HG03159 (cell line): ENCODE measurements around the gene SMIM21.

Source experiments
- ATAC-seq: cut with Tn5 transposase; IDR thresholded peaks from one replicate; pipeline ENCODE4 v1.9.1; 2021; ENCODE audit warnings: mild to moderate bottlenecking, moderate library complexity; ENCODE audit not compliant: unreplicated experiment

The SMIM21 gene

DNA sequence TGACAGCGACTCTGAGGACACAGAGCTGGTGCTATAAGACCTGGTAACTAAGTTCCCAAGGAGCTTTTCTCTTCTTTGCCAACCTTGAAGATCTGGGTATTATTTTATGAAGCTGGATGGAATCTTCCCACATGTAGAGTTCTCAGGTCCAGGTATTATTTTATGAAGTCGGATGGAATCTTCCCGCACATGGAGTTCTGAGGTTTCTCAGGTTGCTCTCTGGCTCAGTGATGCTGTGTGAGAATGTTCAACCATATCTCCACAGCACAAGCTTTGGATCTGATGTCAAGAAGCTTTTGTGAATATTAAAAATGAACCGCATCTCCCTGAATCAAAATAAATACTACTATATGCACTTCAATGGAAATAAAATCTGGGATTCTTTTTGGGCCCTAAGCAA, at the start of gene SMIM21:
Gene SMIM21, minus strand, starts transcription at position 101 of the 400 bp plus-strand sequence. CDS start 140 bp downstream, outside the sequence.
- no peak for ATAC-seq

DNA sequence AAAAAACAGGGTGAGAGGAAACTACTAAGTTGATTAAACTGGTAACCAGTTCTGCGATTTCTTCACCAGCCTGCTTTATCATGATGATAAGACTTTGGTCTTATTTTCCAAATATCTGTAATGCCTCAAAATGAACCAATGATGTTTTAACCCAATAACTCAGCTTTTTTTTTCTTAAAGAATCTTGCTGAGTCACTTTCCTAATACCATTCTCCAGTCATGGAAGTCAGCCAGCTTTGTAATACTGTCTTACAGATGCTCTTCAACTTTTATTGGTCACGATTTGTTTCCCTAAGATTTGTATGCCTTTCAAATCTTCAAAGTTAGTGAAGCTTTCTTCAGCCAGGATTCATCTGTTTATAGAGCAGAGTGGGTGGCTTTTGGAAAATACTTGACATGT, 47.7 kb upstream of the SMIM21 start:
- ATAC-seq, result no peak

DNA sequence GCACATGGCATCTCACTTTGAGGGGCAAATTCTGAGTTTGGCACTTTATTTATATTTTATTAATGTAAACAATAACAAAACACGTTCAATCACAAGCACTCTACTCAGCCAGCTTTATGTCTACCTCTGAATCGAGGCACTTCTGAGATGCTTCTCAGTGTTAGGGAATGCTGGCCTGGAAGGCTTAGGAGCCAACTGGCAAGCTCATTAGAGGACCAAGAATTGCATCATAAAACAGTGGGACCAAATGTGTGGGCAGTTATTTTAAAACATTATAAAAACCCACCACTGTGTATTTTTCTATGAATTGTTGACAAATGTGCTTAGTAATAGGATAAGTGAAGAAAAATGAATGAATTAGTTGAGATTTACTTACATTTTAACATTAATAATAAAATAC, 46.8 kb upstream of the SMIM21 start:
- ATAC-seq, result no peak

DNA sequence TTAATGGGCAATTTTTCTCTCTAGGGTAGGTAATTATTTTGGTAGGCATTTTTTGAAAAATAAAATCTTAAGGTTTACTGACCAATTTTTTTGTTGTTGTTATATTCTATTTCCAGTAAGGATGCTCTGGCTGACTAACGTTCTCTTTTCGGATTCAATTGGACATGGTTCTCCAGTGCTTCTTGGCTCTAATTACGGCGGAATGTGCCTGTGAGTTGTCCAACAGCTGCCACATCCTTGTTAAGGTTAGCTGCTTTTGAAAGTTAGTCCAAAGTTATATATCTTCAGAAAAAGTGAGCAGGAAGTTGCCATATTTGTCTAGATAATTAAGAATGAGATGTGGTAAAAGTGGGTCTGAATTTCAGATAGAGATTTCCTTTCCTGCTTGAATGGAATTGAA, 45.8 kb upstream of the SMIM21 start:
- ATAC-seq, result no peak

DNA sequence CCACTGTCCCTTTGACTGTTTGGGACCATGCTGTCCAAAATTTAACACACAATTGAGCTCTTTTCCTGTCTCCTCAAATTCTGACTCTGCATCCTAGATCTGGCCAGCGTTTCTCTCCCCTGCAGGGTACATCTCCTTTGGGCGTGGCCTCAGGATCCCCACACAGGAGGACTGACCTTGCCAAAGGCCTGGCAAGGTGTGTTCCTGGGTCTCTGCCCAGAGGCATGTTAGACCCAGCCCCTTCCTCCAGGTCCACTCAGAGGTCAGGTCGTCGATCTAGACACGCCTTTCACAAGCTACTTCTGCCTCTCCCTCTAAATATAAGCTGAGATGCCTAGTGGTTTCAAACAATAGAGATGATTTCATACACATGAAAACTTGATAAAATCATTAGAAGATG, 45.4 kb upstream of the SMIM21 start:
- no peak for ATAC-seq

DNA sequence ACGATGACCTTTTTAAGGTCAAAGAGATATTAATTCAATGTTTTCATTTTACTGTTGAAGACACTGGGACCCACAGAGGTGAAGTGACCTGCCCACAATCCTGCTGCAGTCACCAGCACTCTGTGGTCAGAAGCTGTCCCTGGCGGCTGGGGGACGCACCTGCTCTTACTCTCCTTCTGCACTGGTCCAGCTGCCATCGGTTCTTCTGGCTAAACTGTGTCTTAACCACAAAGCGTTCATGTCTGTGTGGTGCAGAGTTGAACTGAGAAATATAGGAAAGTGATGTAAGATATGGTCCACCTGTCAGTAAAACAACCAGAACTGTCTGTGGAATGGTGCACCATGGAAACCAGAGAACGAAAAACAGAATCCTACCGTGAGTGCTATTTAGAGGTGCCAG, 44.9 kb upstream of the SMIM21 start:
- ATAC-seq, result no peak

DNA sequence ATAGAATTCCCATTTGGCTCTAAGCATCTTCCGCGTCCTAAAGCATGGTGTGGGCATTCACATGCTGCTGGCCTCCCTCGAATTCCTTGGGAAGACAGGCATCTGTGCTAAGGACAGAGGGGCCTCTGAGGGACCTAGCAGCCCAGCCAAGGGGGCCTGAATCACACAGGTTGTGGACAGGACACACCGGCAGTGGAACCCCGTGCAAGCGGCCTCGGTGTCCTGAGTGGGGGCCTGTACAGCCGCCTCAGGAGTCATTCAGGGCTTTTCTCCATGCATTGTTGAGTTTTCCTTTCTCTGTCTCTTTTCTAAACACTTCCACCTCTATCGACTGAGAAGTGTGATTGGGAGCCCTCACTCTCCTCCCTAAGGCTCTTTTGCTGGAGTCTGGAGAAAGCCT, 44.3 kb upstream of the SMIM21 start:
- ATAC-seq, result no peak

DNA sequence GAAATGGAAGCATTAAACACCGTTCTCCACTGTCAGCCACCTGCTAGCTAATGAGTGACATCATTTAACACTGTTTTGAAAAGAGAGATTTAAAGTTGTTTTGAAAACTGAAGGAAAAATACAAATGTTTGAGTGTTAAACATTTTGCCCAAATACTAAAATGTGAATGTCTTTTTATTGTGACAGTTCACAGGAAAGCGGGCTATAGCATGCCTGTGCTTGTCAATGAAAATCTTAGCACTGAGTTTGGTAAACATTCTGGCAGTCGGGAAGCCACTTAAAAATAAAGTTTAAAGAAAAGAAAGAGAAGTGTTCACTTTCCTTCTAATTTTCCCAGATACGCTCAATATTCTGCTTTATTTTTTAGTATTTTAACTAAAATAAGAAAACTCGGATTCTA, 40.3 kb upstream of the SMIM21 start:
- no peak for ATAC-seq

DNA sequence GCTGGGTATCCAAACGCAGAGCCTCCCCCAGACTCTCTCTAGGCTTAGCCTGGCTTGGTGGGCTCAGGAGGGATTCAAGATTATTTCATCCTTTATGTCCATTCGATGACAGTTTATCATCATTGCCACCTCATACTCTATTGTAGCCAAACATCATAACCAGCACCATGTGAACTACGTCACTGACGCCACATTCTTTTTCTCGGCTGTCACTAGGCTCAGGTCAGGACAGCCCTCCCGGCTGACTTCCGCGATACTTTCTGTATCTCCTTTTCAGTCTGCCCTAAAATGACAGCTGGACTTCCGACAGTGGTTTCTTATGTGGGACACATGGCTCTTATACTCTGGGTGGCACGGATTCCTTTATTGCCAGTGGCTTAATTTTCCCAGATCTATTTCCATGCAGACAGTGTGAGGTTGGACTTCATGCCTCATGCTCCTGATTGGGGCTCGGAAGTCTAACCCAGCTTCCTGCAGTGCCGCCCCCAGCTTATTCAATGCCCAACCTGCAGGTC, 39.8 kb upstream of the SMIM21 start:
- no peak for ATAC-seq

DNA sequence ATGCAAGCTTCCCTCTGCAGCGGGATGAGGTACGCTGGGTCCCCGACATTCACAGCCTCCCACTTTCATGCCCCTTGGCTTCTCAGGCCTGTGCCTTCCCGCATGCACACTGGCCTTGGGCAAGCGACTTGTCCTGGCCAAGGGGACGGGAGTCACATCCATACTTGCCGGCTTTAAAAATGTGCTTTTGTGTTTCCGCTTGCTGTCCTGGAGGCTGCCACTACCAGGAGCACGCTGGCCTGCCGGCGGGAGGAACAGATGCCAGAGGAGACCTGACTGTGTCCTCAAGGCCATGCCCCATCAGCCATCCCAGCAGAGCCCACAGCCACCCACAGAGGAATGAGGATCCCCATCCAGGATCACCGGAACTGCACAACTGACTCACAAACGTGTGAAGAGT, 36.9 kb upstream of the SMIM21 start:
- ATAC-seq, result no peak

DNA sequence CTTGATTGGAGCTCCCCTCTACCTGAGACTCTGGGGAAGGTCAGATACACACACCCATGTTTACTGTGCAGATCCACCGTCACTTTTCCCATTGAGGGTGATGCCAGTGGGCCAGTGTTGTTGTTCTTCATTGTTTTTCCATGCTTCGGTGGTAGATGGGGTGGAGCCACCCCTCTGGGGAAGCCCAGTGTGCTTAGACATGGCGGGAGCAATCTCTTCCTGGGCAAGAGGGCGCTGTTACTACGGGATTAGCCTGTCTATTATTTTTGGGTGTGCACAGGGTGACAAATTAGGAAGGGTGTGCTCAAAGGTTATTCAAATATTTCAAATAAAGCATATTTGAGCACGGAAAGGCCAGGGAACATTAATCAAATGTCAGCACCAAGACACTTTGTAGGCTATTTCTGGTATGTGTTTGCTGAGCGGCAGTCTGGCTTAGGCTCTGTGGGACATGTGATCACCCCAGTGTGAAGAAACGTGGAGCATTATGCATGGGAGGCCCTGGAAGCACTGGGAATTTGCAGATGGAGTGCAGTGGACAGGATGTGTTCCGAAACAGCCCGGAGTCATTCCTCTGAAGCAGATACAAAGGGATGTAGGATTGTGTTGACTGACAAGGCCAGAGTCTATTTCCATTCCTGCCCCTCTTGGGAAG, 34.8 kb upstream of the SMIM21 start:
- no peak for ATAC-seq

DNA sequence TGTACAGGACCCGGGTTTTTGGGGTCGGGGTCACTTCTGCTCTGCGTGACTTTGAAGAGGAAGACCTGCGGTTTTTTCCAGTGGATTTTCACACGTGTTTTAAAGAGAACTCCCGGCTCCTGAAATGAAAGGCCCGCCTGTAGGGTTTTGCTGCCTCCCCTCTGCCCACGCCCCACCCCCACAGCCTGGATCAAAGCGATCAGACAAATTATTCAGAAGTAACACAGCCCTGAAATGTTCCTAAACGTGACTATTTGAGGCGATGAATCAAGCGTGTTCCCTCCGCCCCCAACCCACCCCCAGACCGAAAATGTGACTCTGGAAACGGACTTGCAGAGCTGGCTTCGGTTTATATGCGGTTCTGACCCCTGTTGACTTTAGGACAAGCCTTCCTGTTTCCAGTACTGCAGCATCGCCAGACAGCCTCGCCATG, 28.7 kb upstream of the SMIM21 start:
- no peak for ATAC-seq

DNA sequence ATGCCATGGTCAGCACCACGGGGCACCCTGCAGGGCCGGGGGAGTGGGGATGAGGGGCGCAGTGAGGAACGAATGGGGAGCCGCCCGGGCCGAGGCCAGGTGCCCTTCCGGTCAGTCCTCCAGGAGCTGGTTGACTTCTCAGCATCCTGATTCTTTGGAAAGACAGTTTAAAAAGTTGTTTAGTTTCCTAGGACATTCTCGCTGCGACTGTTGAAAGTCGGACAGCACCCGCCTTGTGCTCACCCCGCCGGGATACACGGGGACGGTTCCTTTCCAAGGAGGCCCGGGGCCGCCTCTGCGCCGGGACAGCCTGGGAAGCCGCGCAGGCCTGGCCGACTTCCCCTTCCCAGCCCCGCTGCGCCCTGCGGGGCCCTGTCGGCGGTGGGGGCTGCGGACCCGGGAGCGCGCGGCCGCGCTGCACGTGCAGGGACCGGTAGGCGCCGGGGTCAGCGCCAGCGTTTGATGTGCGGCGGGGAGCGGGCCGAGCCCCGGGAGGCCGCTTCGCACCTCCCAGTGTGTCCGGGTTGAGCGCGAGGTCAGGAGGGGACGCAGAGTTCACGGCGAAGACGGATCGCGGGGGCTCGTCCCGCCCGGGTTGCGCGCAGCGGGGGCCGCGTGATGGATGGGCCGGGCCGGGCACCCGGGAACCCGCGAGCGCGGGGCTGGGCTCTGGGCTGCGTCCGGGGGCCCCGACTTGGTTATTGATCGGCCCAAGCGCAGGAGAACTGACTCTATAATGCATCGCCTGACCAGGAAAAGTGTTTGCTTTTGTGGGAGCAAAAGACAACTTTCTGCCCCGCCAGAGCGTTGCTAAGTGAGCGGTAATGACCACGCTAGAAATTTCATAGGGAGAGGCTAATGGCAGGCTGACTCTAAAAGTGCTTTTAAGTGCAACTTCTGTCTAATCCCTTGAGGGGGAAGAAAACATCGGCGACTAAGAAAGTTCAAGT, 28.0 kb upstream of the SMIM21 start:
- no peak for ATAC-seq

DNA sequence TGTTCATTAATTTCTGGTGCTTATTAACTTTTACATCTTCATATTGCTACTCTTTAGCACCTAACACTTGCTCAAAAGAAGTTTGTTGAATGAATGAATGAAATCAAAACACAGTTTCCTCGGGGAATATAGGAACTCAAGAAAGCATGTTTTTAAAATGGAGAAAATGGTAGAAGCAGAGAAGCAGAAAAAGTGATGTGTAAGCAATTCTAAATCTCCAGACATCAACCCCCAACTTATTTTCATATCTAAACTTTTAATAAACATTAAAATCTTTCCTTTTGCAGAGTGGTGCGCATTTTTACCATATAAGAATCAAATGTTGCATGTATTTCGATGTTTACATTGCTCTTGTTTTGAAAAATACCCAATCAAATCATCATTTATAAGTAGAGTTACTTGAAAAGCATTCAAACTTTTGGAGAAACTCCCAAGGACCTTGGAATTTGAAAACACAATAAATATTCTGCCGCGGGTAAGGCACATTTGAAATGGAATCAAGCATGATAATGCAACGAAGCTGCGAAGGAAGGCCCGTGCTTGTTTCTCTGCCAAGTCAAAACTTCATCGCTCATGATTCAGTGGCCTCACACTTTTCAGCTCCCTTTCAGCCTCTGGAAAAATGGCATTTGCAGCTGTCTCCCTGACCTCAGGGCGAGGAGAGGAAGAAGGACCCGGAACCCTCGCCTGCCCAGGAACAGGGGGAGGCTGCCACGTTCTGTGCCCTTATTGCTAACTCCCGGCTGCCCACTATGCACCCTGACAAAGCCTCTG, 26.7 kb upstream of the SMIM21 start:
- no peak for ATAC-seq

DNA sequence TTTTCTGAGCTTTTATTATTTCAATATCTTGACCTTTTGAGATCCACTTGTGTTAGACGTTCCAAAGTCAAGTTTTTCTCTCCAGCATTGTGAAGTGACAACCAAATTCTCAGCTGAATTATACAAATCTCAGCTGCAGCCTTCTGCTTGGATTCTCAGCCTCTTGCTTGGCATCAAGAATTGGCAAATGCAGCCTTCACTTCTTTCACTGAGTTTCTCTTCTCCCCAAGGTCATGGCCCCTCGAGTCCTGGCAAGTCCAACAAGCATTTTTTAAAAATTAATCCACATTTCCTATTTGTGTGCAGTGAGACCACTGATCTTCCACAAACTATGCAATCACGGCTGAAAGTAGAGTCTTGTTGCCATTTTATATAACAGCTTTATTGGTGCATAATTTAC, 23.4 kb upstream of the SMIM21 start:
- ATAC-seq, result no peak

DNA sequence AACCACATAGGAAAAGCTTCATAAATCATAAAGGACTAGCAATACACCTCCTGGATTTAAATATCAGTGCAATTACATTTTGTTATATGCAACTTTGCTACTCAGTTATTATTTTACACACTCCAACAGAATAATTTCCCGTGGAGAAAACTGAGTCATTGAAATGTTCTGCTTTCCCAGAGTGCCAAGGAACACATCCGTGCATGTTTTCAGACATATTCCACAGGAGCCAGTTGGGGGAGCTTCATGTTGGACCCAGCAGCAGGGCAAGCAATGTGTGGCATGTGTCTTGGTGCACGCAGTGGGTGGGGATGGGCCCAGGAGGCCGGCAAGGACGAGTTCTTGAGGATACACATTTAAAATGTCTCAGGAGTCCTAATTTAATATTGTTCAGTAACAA, 14.4 kb upstream of the SMIM21 start:
- ATAC-seq, result no peak

DNA sequence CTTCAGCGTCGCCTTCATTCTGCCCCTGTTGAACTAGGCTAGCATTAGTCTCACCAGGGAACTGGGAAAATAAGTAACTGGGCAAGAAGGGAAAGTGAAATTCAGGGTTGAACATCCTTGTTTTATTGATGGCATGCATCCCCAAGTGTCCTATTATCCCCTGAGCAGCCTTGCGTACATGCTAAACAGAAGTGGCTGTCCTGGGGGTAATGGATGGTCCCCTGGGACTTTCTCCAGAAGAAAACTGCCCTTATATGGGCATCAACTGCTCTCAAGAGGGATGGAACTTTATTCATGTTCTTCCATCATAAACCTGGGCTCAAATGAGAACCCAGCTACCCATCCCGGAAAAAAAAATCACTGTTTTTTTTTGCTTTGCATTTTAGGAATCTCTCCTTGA, 11.8 kb upstream of the SMIM21 start:
- no peak for ATAC-seq

DNA sequence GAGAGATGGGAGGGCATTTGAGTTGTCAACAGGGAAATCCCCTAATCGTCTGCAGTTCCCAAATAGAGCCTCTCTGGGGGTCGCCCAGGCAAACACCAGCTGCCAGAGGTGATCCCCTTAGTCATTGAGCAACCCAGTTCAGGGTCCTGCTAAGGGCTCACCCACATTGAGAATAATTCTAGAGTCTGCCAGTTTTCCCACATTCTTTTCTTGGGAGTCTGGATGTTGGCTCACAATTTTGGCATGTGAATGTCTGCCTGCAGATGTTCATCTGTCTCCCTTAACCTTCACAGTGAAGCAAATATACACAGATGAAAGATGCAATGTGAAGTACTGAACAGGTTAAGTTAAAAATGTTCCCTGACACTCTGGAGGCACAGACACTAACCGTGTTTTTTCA, 11.4 kb upstream of the SMIM21 start:
- no peak for ATAC-seq

DNA sequence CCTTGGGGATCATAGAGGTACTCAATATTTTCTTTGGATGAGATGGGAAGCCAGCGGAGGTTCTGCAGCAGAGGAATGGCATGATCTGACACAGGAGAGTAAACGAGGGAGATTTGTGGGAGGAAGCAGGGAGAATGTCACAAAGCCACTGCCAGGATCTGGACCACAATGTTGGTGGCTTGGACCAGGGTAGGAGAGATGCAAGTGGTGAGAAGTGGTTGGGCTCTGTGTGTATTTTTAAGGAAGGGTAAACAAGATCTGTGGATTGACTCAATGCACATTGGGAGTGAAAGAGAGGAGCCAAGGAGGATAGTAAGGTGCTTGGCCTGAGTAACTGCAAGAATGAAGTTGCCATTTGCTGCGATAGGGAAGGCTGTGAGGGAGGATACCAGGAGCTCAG, 10.5 kb upstream of the SMIM21 start:
- no peak for ATAC-seq

DNA sequence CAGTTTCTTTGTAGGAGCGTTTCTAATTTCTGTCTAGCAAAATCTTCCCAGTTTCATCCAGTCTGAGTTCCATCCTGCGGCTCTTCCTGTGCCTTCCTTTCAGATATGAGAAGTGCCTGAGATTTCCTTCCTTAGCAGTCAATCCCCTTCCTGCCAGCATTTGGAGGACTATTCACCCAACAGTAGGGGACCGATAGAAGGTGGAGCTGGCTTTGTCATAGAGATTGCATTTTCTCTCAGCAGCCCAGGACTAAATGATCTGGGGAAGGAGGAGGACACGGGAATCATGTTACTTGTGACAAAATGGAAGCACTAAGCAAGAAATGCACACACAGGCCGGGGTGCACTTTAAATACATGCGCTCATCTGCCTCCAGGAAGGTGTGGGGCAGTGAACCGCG, 5.6 kb upstream of the SMIM21 start:
- ATAC-seq, result no peak

DNA sequence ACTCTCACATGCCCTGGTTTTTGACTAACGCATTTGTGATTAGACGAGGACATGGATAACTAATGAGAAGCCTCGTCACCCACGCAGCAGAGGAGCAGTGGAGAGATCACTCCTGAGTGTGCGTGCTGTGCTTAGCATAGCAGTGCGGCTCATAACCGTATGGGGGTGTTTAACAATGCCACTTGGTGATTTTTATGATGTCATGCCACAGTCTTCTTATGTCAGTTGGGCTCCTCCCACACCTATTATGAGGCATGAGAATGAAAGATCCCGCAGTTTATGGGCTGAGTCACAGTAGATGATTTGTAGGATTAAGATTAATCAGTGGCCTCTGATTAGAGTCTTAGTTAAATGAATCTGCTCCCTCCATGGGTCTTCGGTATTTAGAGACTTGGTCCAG, 2.5 kb upstream of the SMIM21 start:
- ATAC-seq, result no peak
